ENCODE data around the gene TPK1.
A peak's percentile ranks its signal among the peaks of the same experiment; 100 is the strongest.

Gene TPK1

DNA sequence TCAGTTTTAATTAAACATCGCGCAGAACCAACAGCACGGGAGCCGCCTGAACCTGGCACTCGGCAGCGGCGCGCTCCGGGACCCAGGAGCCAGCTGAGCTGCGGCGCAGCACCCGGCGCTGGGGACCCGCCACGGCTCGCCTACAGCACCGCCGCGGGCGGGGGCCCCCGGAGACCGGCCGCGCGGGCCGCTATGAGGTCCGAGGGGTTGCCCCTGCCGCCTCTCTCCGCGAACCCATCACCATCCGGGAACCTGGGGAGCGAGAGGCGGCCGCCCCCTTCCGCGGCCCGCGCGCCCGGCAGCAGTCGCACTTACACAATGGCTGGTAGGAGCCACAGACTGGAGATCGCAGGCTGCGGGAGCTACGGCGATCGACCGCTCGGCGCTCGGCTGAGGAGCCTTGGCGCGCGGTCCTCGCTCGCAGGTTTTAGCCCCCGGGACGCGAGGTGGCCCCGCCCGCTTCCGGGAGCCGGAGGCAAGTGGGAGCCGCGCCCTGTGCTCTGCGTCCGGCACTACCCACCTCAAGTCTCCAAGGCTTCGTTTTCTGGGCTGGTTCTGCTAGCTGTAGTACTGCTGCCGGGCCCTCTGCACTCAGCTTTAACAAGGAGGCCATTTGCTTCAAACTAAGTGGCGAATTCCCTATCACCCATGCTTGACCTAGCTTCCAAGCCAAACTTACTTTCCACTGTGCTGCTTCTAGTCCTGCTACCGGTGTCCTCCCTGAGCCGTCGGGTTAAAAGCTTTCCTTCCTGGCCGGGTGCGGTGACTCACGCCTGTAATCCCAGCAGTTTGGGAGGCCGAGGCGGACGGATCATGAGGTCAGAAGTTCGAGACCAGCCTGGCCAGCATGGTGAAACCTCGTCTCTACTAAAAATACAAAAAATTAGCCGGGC lies at the start of gene TPK1:
Gene TPK1, minus strand, starts transcription at position 402 of the 893 bp plus-strand sequence. CDS start 451 bp downstream, outside the sequence.
- DNase-seq: peak; percentile 67

DNA sequence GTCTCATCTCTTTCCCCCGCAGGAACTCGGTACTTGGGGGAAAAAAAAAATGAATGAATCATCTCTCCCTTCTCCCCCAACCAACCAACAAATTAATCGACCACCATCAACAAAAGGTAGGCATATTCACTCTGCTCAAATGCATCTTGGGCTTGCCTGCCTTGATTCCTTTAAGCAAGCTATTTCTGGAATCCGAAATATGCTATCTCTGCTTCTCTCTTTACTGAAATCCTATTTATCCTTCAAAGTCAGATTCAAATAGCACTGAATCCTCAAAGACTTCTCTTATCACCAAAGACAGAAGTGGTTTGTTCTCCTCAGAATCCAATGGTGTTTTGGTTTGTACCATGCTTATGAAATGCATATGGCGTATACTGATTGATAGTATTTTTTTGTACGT lies 49.6 kb upstream of the TPK1 start:
- no peak for DNase-seq

GRCh38 chr7:144884896-144885295 lies 49.0 kb upstream of the TPK1 start:
- no peak for DNase-seq

GRCh38 chr7:144873316-144873845 lies 37.5 kb upstream of the TPK1 start:
- no peak for DNase-seq

DNA sequence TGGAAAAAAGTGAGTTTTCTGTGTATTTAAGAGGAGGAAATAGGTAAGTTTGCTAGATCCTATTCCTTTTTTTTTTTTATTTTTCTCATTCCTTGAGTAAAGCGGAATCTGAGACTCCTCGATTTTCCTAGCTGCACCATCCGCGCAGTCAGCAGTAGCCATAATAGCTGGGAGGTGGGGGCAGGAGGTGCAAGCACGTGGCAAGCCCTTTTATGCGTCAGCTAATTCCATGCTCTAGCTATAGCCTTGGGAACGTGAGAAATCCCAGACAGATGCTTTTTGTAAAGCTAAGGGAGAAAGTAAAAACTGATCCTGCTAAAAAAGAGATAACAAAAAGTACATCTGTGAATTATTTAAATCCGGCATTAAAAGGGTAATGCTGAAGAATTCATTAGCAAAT lies 33.2 kb upstream of the TPK1 start:
- no peak for DNase-seq

- no peak for DNase-seq
These were observed 30.3 kb upstream of the TPK1 start for GRCh38 chr7:144866189-144866588.

GRCh38 chr7:144863320-144863647 lies 27.4 kb upstream of the TPK1 start:
- DNase-seq: no peak

- DNase-seq: no peak
These were observed 26.9 kb upstream of the TPK1 start for GRCh38 chr7:144862612-144863319.

DNA sequence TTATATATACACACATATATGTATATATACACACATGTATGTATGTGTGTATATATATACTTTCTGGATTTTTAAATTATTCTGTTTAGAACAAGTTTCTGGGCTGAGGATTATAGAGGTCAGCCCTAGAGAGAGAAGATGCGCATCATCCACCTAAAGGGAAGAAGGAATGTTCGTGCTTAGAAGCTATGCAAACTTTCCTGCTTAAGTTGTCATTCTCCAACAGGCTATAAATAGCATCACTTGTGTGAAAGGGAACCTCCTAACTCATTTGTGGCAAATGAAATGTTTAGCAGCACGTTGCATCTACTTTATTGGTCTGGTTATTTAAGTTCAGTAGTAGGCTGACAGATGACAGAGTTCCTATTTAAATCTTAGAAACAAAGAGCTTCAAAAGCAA lies 23.9 kb upstream of the TPK1 start:
- DNase-seq: no peak

DNA sequence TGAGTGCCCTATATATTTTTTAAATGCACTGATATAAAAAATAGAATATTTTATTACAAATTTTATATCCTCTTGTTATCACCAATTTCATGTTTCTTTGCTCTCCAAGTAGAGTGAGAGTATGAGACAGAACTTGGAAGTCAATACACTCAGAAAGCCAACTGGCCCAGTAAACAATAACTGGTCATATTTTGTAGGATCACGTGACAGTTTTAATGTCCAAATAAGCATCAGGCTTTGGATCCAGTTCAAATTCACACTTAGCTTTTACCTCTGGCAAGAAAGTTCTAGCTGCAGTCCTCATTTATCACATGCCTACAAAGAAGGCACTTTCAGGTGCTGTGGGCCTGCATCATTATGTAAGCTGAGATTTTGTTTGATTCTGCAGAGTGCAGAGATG lies 21.6 kb upstream of the TPK1 start:
- no peak for DNase-seq

GRCh38 chr7:144854839-144855424 lies 19.1 kb upstream of the TPK1 start:
- no peak for DNase-seq

DNA sequence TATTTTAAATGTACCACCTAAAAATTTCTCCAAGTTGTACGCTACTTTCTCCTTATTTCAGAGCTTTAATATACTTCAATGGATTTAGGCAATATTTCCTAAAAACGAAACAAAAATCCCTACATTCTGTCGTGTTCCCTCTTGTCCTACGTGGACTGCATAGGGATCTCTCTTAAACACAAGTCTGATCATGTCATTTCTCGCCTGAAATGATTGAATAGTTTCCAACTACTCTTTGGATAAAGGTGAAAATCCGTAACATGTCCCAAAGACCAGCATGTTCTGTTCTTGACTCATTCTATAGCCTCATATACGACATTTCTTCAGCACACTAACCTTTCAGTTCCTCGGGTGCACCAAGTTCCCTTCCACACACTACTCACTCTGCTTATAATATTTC lies 17.7 kb upstream of the TPK1 start:
- DNase-seq: no peak

DNA sequence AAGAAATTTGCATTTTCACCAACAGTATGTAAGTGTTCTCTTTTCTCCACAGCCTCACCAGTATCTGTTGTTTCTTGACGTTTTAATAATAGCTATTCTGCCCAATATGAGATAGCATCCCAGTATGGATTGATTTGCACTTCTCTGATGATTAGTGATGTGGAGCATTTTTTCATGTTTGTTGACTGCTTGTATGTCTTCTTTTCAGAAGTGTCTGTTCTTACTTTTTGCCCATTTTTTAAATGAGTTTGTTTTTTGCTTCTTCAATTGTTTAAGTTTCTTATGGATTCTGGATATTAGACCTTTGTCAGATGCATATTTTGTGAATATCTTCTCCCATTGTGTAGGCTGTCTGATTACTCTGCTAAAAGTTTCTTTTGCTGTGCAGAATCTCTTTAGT lies 12.2 kb upstream of the TPK1 start:
- no peak for DNase-seq

GRCh38 chr7:144842377-144842851 lies 6.6 kb upstream of the TPK1 start:
- DNase-seq: no peak

GRCh38 chr7:144836545-144836842 lies 641 bp upstream of the TPK1 start:
- DNase-seq: no peak

DNA sequence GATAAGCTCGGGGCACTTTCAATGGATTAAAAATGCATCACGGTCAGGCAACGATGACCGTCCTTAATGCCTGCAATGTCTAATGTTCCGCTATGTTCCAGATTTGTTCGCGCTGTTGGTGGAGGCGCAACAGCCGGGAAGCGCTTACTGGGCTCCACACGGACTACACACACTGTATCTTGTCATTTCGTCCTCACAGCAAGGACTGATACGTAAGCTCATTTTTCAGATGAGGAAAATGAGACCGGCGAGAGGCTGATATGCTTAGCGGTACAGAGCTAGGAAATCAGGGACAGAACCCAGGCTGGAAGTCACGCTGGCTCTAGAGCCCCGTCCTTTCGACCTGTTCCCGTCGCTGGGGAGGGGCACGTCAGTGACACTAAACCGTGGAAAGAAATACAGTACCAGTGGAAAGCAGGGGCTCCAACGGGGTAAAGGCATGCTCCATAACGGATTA lies 670 bp downstream of the TPK1 start:
- no peak for DNase-seq

GRCh38 chr7:144834641-144835144 lies 1.2 kb downstream of the TPK1 start:
- DNase-seq: no peak

- DNase-seq: no peak
These were observed 5.0 kb downstream of the TPK1 start for GRCh38 chr7:144830811-144831210.

GRCh38 chr7:144830024-144830785 lies 5.6 kb downstream of the TPK1 start:
- DNase-seq: no peak

DNA sequence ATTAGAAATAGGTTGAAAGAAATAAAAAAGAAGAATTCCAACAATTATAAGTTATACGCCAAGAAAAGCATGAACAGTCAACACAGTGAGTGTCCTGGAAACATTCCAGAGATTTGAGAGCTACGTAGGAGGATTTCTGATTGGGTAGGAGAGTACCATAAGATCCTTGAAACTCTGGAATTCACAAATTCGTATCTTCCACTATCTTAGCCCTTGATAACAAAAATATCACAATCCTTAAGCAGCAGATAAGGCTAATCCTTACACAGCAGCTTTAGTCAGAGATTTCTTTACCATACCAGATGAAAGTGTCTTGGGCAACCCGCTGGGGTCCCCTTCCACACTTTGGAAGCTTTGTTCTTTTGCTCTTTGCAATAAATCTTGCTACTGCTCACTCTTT lies 8.2 kb downstream of the TPK1 start:
- DNase-seq: no peak

DNA sequence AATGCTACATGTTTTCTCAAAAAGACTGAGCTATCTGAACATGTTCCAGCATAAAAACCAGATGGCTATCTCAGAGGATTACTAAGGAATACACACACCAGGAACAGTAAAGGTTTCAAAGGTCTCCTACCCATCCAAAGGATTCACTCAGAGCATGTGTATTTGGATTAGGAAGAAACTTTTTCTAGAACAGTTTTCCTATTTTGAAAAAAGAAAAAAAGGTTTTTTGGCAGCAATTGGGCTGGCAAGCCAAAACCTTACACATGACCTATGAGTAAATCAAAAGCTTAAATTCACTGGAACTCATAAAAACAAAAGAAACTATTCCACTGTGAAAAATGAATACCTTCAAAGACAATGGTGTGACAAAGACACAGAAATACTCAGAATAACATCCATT lies 9.6 kb downstream of the TPK1 start:
- DNase-seq: no peak

DNA sequence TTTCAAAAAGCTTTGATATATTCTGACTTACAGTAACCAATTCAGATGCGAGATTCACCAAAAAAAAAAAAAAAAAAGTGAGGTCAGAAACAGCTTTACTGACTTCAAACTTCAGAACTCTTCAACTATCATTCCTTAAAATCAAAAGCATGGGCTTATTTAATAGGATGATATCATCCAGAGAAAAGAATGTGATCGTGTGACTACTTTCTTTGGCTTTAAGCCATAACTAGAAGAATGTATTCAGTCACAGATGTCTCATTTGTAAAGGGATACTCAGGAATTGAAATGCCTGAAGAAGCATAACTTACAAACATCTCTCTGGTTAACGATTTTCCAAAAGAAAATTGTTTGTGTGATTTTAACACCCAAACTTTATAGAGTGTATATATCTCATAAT lies 11.5 kb downstream of the TPK1 start:
- no peak for DNase-seq

- no peak for DNase-seq
These were observed 13.6 kb downstream of the TPK1 start for GRCh38 chr7:144822223-144822622.
